ENCODE data around the gene GALNT2.

Gene GALNT2

GRCh38 chr1:230136453-230137336 is 69.7 kb downstream of the GALNT2 start:
- DNase-seq = no peak

GRCh38 chr1:230137337-230137815 is 70.3 kb downstream of the GALNT2 start:
- no peak for DNase-seq

- DNase-seq = no peak
These were observed 71.7 kb downstream of the GALNT2 start for GRCh38 chr1:230138561-230139239.

- no peak for DNase-seq
These were observed 72.3 kb downstream of the GALNT2 start for GRCh38 chr1:230139315-230139714.

- DNase-seq = no peak
These were observed 72.7 kb downstream of the GALNT2 start for GRCh38 chr1:230139741-230140140.

GRCh38 chr1:230140221-230141020 is 73.4 kb downstream of the GALNT2 start:
- no peak for DNase-seq

- no peak for DNase-seq
These were observed 74.1 kb downstream of the GALNT2 start for GRCh38 chr1:230141021-230141648.

- no peak for DNase-seq
These were observed 75.0 kb downstream of the GALNT2 start for GRCh38 chr1:230141797-230142607.

- no peak for DNase-seq
These were observed 75.7 kb downstream of the GALNT2 start for GRCh38 chr1:230142608-230143210.

- no peak for DNase-seq
These were observed 76.5 kb downstream of the GALNT2 start for GRCh38 chr1:230143534-230143933.

GRCh38 chr1:230144010-230144614 is 77.1 kb downstream of the GALNT2 start:
- DNase-seq = no peak

- DNase-seq = no peak
These were observed 77.9 kb downstream of the GALNT2 start for GRCh38 chr1:230144758-230145504.

- no peak for DNase-seq
These were observed 78.5 kb downstream of the GALNT2 start for GRCh38 chr1:230145505-230145899.

- DNase-seq = no peak
These were observed 79.0 kb downstream of the GALNT2 start for GRCh38 chr1:230145953-230146476.

- no peak for DNase-seq
These were observed 79.7 kb downstream of the GALNT2 start for GRCh38 chr1:230146709-230147108.

GRCh38 chr1:230147253-230148125 is 80.5 kb downstream of the GALNT2 start:
- DNase-seq = no peak

GRCh38 chr1:230148126-230148652 is 81.2 kb downstream of the GALNT2 start:
- DNase-seq = no peak

GRCh38 chr1:230148768-230149469 is 81.9 kb downstream of the GALNT2 start:
- no peak for DNase-seq

Data from activated CD4-positive, CD25-positive, alpha-beta regulatory T cell treated with anti-CD3 and anti-CD28 coated beads, Interleukin-2, amount 50 U/mL, for 72 hours (primary cell).